Endothelial cell of umbilical vein (primary cell): ENCODE data around the gene FZR1. TPM values are rescaled to one million over a fixed set of nuclear protein-coding genes. Genes with fewer than 3 reads are reported as not detected.

ENCODE experiments used
- BruUV-seq: library from RNA; stranded (reverse); fragments of 400-500 nt; replicated peaks from 2 replicates; lab custom pipeline; 2021; lab: Mats Ljungman, UMichigan
- CTCF ChIA-PET: fragments of 300-600, 350-600 bp; sonication (Branson Sonifier 250); formaldehyde crosslinking; loops from one replicate; lab custom pipeline; 2021; ENCODE audit warnings: antibody characterized with exemption, inconsistent platforms; lab: Charles Lee
- POLR2A ChIA-PET: fragments of 300-600, 350-600 bp; sonication (Branson Sonifier 250); formaldehyde crosslinking; loops from one replicate; lab custom pipeline; 2021; ENCODE audit warnings: antibody characterized with exemption, inconsistent platforms; lab: Charles Lee
- DNase-seq: peaks from one replicate; pipeline ENCODE4 v3.0.0-alpha.2; 2011; ENCODE audit warnings: low read depth, low spot score
- FAIRE-seq: peaks from 2 replicates; lab custom pipeline; 2011; peaks lifted over from hg19 to GRCh38; lab: Jason Lieb, UNC
- H2AFZ ChIP-seq: 2 replicates; pipeline ENCODE4 v1.6.0; 2012; ENCODE audit warnings: low read depth, low read length, control low read depth, inconsistent platforms
- H3K27ac ChIP-seq: 2 replicates; pipeline ENCODE4 v1.5.1; 2011; ENCODE audit warnings: low read depth, mild to moderate bottlenecking, control low read depth, low read length, moderate library complexity; ENCODE audit not compliant: insufficient read depth
- H3K27me3 ChIP-seq, 2 experiments: 2 replicates each; pipeline versions ENCODE4 v1.6.0 to v1.6.1; 2011; ENCODE audit warnings: low read length in 2 of 2, mixed read lengths in 1 of 2; ENCODE audit not compliant: control insufficient read depth in 2 of 2, insufficient read depth in 2 of 2
- H3K36me3 ChIP-seq, 2 experiments: 2 replicates in 1 of 2; 3 replicates in 1 of 2; pipeline ENCODE4 v1.5.1; 2011; ENCODE audit warnings: low read length in 2 of 2, mild to moderate bottlenecking in 1 of 2, moderate library complexity in 1 of 2; ENCODE audit not compliant: control insufficient read depth in 2 of 2, insufficient read depth in 2 of 2; ENCODE audit errors: extremely low read depth in 1 of 2
- H3K4me1 ChIP-seq: 3 replicates; pipeline ENCODE4 v1.5.1; 2011; ENCODE audit warnings: mild to moderate bottlenecking, low read length; ENCODE audit not compliant: control insufficient read depth, insufficient read depth; ENCODE audit errors: extremely low read depth
- H3K4me2 ChIP-seq: 2 replicates; pipeline ENCODE4 v1.6.1; 2011; ENCODE audit warnings: low read length, control low read depth, mixed read lengths; ENCODE audit not compliant: insufficient read depth
- H3K4me3 ChIP-seq, 3 experiments: fragments of 200-600 bp in 1 of 3; sonication (generic), shearing (Covaris generic) in 1 of 3; replicated peaks in 1 of 3; 2 replicates each; pipeline ENCODE4 v1.5.1; 2011 to 2016; ENCODE audit warnings: control low read depth in 3 of 3, low read length in 3 of 3, mild to moderate bottlenecking in 2 of 3, inconsistent platforms in 1 of 3, low read depth in 1 of 3, moderate library complexity in 1 of 3; ENCODE audit not compliant: insufficient read depth in 1 of 3
- H3K79me2 ChIP-seq: 2 replicates; pipeline ENCODE4 v1.6.0; 2012; ENCODE audit warnings: low read length, inconsistent platforms; ENCODE audit not compliant: control insufficient read depth, insufficient read depth
- H3K9ac ChIP-seq: replicated peaks from 2 replicates; pipeline ENCODE3; 2011; ENCODE audit warnings: low read length, control low read depth; ENCODE audit not compliant: insufficient read depth; ENCODE audit errors: extremely low read depth
- H3K9me1 ChIP-seq: replicated peaks from 3 replicates; pipeline ENCODE4 v1.6.0; 2011; ENCODE audit warnings: mild to moderate bottlenecking, low read length; ENCODE audit not compliant: control insufficient read depth, insufficient read depth; ENCODE audit errors: extremely low read depth
- H3K9me3 ChIP-seq: replicated peaks from 2 replicates; pipeline ENCODE4 v1.5.1; 2012; ENCODE audit warnings: low read length, inconsistent platforms; ENCODE audit not compliant: control insufficient read depth, insufficient read depth
- H4K20me1 ChIP-seq: replicated peaks from 2 replicates; pipeline ENCODE3; 2011; ENCODE audit warnings: mild to moderate bottlenecking, low read length; ENCODE audit not compliant: control insufficient read depth, insufficient read depth; ENCODE audit errors: extremely low read depth
- EZH2 ChIP-seq: IDR thresholded peaks from 2 replicates; pipeline ENCODE4 v1.6.1; 2012; ENCODE audit warnings: borderline replicate concordance, low read depth, mild to moderate bottlenecking, moderate library complexity, low read length, inconsistent platforms; ENCODE audit not compliant: severe bottlenecking
- FOS ChIP-seq: IDR thresholded peaks from 2 replicates; pipeline ENCODE4 v1.6.1; 2011; ENCODE audit warnings: mild to moderate bottlenecking, low read length, moderate library complexity, borderline replicate concordance; ENCODE audit not compliant: insufficient read depth
- GATA2 ChIP-seq: IDR thresholded peaks from 2 replicates; pipeline ENCODE4 v1.7.0; 2011; ENCODE audit warnings: low read depth, mild to moderate bottlenecking, moderate library complexity, mixed read lengths, low read length; ENCODE audit not compliant: insufficient read length, insufficient read depth
- JUN ChIP-seq: IDR thresholded peaks from 2 replicates; pipeline ENCODE4 v1.6.1; 2011; ENCODE audit warnings: borderline replicate concordance, low read depth; ENCODE audit not compliant: insufficient read length, insufficient read depth
- MYC ChIP-seq: IDR thresholded peaks from one replicate; pipeline ENCODE4 v1.6.1; 2011; ENCODE audit warnings: mild to moderate bottlenecking, low read depth, low read length
- POLR2A ChIP-seq: IDR thresholded peaks from 2 replicates; pipeline ENCODE4 v1.6.1; 2012; ENCODE audit warnings: low read depth, mild to moderate bottlenecking, control low read depth, low read length
- POLR2AphosphoS5 ChIP-seq: IDR thresholded peaks from 2 replicates; pipeline ENCODE4 v1.6.1; 2012; ENCODE audit warnings: low read depth, mild to moderate bottlenecking, control low read depth, low read length, moderate library complexity; ENCODE audit not compliant: insufficient read depth
- dilution Hi-C: fragments of 300-500 bp; cut with MboI; formaldehyde crosslinking; loops from one replicate; pipeline ENCODE4 v1.15.0; 2019; ENCODE audit warnings: low sequenced_read_pairs; ENCODE audit not compliant: extremely low pct_ligation_motif_present
- intact Hi-C: fragments of 100-400 bp; cut with micrococcal nuclease; formaldehyde crosslinking; loops from one replicate; pipeline ENCODE4 v1.10.0; 2022
- polyA plus RNA-seq, 4 experiments: library from polyadenylated mRNA; depleted of rRNA in 3 of 4; stranded (reverse) in 3 of 4; unstranded in 1 of 4; fragments of >200 nt; gene quantifications; 2 replicates each; pipeline versions ENCODE4 v1.2.1 to v1.2.3, GENCODE V29; 2011 to 2012; ENCODE audit warnings: missing spikeins in 1 of 4
- total RNA-seq: library from RNA; stranded (reverse); gene quantifications from 2 replicates; pipeline ENCODE4 v1.2.3, GENCODE V29; 2021
- TF ChIP-seq, protein P1 (sequence below): IDR thresholded peaks from 2 replicates; pipeline ENCODE4 v1.6.1; 2011; ENCODE audit not compliant: insufficient read depth, insufficient read length
- TF ChIP-seq, protein P2 (sequence below), 2 donors: IDR thresholded peaks; 1 replicate in 1 of 2; 2 replicates in 1 of 2; pipeline ENCODE4 v1.5.1; 2011; ENCODE audit warnings: low read length in 2 of 2, mild to moderate bottlenecking in 2 of 2, moderate library complexity in 2 of 2, control low read depth in 1 of 2, inconsistent platforms in 1 of 2, low read depth in 1 of 2; ENCODE audit not compliant: insufficient read depth in 1 of 2; ENCODE audit errors: extremely low read depth in 1 of 2

FZR1 gene
- total and polyA plus RNA-seq, 2 donors (not counting 3 experiments of a cell fraction or from before 2014, with no cell fraction given) = 35.9 to 60.4 TPM

DNA sequence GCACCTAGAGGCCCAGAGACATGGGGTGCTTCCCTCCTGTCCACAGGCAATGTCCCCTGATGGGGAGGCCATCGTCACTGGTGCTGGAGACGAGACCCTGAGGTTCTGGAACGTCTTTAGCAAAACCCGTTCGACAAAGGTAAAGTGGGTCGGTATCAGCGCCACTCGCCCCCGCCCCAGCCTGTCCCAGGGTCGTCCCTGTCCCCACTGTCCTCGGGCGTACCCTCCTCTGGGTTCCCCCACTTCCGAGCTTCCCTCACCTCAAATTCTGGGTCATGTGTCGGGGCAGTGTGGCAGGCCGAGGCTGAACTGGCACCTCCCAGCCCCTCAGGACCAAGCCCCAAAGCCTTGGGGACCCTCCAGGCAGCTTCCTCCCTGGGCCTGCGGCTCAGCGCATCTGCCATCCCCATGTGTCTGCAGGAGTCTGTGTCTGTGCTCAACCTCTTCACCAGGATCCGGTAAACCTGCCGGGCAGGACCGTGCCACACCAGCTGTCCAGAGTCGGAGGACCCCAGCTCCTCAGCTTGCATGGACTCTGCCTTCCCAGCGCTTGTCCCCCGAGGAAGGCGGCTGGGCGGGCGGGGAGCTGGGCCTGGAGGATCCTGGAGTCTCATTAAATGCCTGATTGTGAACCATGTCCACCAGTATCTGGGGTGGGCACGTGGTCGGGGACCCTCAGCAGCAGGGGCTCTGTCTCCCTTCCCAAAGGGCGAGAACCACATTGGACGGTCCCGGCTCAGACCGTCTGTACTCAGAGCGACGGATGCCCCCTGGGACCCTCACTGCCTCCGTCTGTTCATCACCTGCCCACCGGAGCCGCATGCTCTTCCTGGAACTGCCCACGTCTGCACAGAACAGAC is 28.5 kb downstream of the FZR1 start:
- H2AFZ ChIP-seq = no peak overlapping the region
- TF ChIP-seq, protein P1, sequence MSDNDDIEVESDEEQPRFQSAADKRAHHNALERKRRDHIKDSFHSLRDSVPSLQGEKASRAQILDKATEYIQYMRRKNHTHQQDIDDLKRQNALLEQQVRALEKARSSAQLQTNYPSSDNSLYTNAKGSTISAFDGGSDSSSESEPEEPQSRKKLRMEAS = no peak
- no peak for TF ChIP-seq FOS
- H3K4me1 ChIP-seq = no peaks in the 10 kb centered on the region
- H3K9me3 ChIP-seq = no peaks in the 10 kb centered on the region
- no peak overlapping the region for H3K9ac ChIP-seq
- dilution Hi-C loops (no loop called here), intact Hi-C loops (no loop called here)
- no peak overlapping the region for H3K27ac ChIP-seq
- no peak overlapping the region for H3K4me3 ChIP-seq
- peaks cover 9 to 46% of the 10 kb centered on the region in 2 experiments for H3K36me3 ChIP-seq
- BruUV-seq = TSS peak; percentile 30
- POLR2A ChIA-PET = no interaction called here
- no peak for DNase-seq
- no peak for FAIRE-seq
- no peak overlapping the region for H3K4me2 ChIP-seq
- no peaks in the 10 kb centered on the region for H4K20me1 ChIP-seq
- no peaks in the 10 kb centered on the region for H3K9me1 ChIP-seq
- no peaks in the 10 kb centered on the region for H3K79me2 ChIP-seq
- no peaks in the 10 kb centered on the region for H3K27me3 ChIP-seq
- CTCF ChIA-PET = interaction anchor here (1.2 kb wide), 1 partner anchor 10 kb away, joined by 3 read pairs; no protein-coding TSS in a partner anchor

DNA sequence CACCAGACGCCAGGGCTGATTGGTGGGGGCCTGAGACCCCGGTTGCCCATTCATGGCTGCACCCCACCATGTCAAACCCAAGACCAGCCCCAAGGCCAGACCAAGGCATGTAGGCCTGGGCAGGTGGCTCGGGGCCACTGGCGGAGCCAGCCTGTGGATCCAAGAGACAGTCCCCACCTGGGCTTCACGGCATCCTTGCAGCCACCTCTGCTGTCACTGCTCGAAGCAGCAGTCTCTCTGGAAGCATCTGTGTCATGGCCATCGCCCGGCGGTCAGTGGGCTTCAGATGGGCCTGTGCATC is 29.1 kb downstream of the FZR1 start:
- Histone ChIP-seq H3K27me3 (no peaks in the 10 kb centered on the region), H4K20me1 (no peaks in the 10 kb centered on the region), H3K9ac (no peak overlapping the region), H3K36me3 (peaks cover 9 to 46% of the 10 kb centered on the region in 2 experiments), H3K27ac (no peak overlapping the region), H3K9me1 (no peaks in the 10 kb centered on the region), H3K4me3 (no peak overlapping the region), H3K79me2 (no peaks in the 10 kb centered on the region), H2AFZ (no peak overlapping the region), H3K9me3 (no peaks in the 10 kb centered on the region), H3K4me2 (no peak overlapping the region), H3K4me1 (no peaks in the 10 kb centered on the region)
- dilution Hi-C loops (no loop called here), intact Hi-C loops (no loop called here)
- CTCF ChIA-PET = interaction anchor here (1.2 kb wide), 1 partner anchor 10 kb away, joined by 3 read pairs; no protein-coding TSS in a partner anchor
- no TSS peak for BruUV-seq
- TF ChIP-seq MYC = no peak
- TF ChIP-seq JUN = no peak
- TF ChIP-seq, protein P1 = no peak
- no peak for TF ChIP-seq EZH2
- no peak for TF ChIP-seq FOS
- no peak for TF ChIP-seq GATA2
- TF ChIP-seq, protein P2, sequence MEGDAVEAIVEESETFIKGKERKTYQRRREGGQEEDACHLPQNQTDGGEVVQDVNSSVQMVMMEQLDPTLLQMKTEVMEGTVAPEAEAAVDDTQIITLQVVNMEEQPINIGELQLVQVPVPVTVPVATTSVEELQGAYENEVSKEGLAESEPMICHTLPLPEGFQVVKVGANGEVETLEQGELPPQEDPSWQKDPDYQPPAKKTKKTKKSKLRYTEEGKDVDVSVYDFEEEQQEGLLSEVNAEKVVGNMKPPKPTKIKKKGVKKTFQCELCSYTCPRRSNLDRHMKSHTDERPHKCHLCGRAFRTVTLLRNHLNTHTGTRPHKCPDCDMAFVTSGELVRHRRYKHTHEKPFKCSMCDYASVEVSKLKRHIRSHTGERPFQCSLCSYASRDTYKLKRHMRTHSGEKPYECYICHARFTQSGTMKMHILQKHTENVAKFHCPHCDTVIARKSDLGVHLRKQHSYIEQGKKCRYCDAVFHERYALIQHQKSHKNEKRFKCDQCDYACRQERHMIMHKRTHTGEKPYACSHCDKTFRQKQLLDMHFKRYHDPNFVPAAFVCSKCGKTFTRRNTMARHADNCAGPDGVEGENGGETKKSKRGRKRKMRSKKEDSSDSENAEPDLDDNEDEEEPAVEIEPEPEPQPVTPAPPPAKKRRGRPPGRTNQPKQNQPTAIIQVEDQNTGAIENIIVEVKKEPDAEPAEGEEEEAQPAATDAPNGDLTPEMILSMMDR (IDR thresholded peaks at IDR 0.05; ENCODE audit: extremely low read depth in 1 of 2, insufficient read depth in 1 of 2, low read depth in 1 of 2, low read length in 2 of 2) = no peak
- TF ChIP-seq POLR2AphosphoS5 = no peak
- TF ChIP-seq POLR2A = no peak
- FAIRE-seq (no peak), DNase-seq (no peak)
- POLR2A ChIA-PET = no interaction called here
